Measurements from ENCODE around the gene MSRB1.

MSRB1 gene
- total RNA-seq = 7.7 to 10.9 (median 8.2) reads per million in 4 experiments

GRCh38 chr16:1942810-1943726 is at the start of gene MSRB1:
Gene MSRB1 (minus strand): TSS chr16:1943199. CDS start chr16:1943156, 43 bp downstream.
- peak; percentile 99 for DNase-seq

GRCh38 chr16:1991948-1992703 is 49.1 kb upstream of the MSRB1 start:
- DNase-seq = peak; percentile 99

- no peak for DNase-seq
Measured at GRCh38 chr16:1991588-1991947, 48.6 kb upstream of the MSRB1 start.

- no peak for DNase-seq
Measured at GRCh38 chr16:1991135-1991551, 48.1 kb upstream of the MSRB1 start.

- DNase-seq = no peak
Measured at GRCh38 chr16:1990351-1991134, 47.5 kb upstream of the MSRB1 start.

- no peak for DNase-seq
Measured at GRCh38 chr16:1990101-1990350, 47.0 kb upstream of the MSRB1 start.

GRCh38 chr16:1989209-1990100 is 46.5 kb upstream of the MSRB1 start, which contains the start of gene SYNGR3:
Gene SYNGR3 (plus strand): TSS chr16:1989970. CDS start chr16:1990103, 133 bp downstream.
- DNase-seq = no peak

GRCh38 chr16:1987198-1987597 is 44.2 kb upstream of the MSRB1 start:
- no peak for DNase-seq

- no peak for DNase-seq
Measured at GRCh38 chr16:1985466-1986150, 42.6 kb upstream of the MSRB1 start.

- no peak for DNase-seq
Measured at GRCh38 chr16:1984347-1985225, 41.6 kb upstream of the MSRB1 start.

GRCh38 chr16:1983544-1984346 is 40.7 kb upstream of the MSRB1 start, which contains the start of gene GFER:
Gene GFER (plus strand): TSS chr16:1984193. CDS start chr16:1984219, 26 bp downstream.
- DNase-seq = peak; percentile 18

GRCh38 chr16:1982991-1983543 is 40.1 kb upstream of the MSRB1 start:
- DNase-seq = no peak

GRCh38 chr16:1982013-1982433 is 39.0 kb upstream of the MSRB1 start:
- no peak for DNase-seq

- no peak for DNase-seq
Measured at GRCh38 chr16:1981398-1981836, 38.4 kb upstream of the MSRB1 start, which contains the start of gene NOXO1. Gene NOXO1 (minus strand): TSS chr16:1981469. CDS start chr16:1981179, 290 bp downstream.

GRCh38 chr16:1980770-1981087 is 37.7 kb upstream of the MSRB1 start:
- no peak for DNase-seq

- DNase-seq = no peak
Measured at GRCh38 chr16:1980030-1980769, 37.2 kb upstream of the MSRB1 start.

- DNase-seq = no peak
Measured at GRCh38 chr16:1979271-1980029, 36.5 kb upstream of the MSRB1 start.

Data from effector CD8-positive, alpha-beta T cell (primary cell).